Kidney (tissue), 14 donors: ENCODE measurements around the gene OXNAD1. TPM values are rescaled to one million over a fixed set of nuclear protein-coding genes. Genes with fewer than 3 reads are reported as not detected.

Source experiments
- DNase-seq, 5 donors: peaks; one replicate each; pipeline ENCODE4 v3.0.0-alpha.2; 2013 to 2020
- FAIRE-seq: peaks from 2 replicates; lab custom pipeline; 2012; peaks lifted over from hg19 to GRCh38; lab: Jason Lieb, UNC
- H3K27ac ChIP-seq, 2 donors: one replicate each; pipeline ENCODE4 v1.7.0; 2013; ENCODE audit warnings: low read depth in 2 of 2, low read length in 2 of 2, inconsistent platforms in 1 of 2
- H3K27me3 ChIP-seq: one replicate; pipeline ENCODE4 v1.7.1; 2013; ENCODE audit warnings: low read length, inconsistent platforms; ENCODE audit not compliant: control insufficient read depth, insufficient read depth
- H3K36me3 ChIP-seq, 3 donors: one replicate each; pipeline versions ENCODE4 v1.7.0 to v1.7.1; 2013; ENCODE audit warnings: low read length in 3 of 3, control low read depth in 1 of 3, inconsistent platforms in 1 of 3; ENCODE audit not compliant: insufficient read depth in 3 of 3, control insufficient read depth in 2 of 3
- H3K4me1 ChIP-seq, 3 donors: one replicate each; pipeline versions ENCODE4 v1.7.0 to v1.7.1; 2013; ENCODE audit warnings: low read length in 3 of 3, inconsistent platforms in 1 of 3, low read depth in 1 of 3; ENCODE audit not compliant: control insufficient read depth in 2 of 3, insufficient read depth in 2 of 3
- H3K4me3 ChIP-seq, 3 donors: one replicate each; pipeline versions ENCODE4 v1.7.0 to v1.8.1; 2013; ENCODE audit warnings: low read length in 3 of 3, control low read depth in 1 of 3, inconsistent platforms in 1 of 3
- H3K9ac ChIP-seq, 3 donors: one replicate each; pipeline versions ENCODE4 v1.7.0 to v1.7.1; 2013; ENCODE audit warnings: low read length in 3 of 3, control low read depth in 1 of 3, inconsistent platforms in 1 of 3
- H3K9me3 ChIP-seq, 3 donors: one replicate each; pipeline versions ENCODE4 v1.7.0 to v1.7.1; 2013; ENCODE audit warnings: low read length in 3 of 3, control low read depth in 1 of 3, inconsistent platforms in 1 of 3; ENCODE audit not compliant: control insufficient read depth in 2 of 3, insufficient read depth in 1 of 3
- intact Hi-C: fragments of 100-400 bp; cut with DNase I; formaldehyde crosslinking; loops from one replicate; pipeline ENCODE4 v1.11.1; 2022
- polyA plus RNA-seq: library from polyadenylated mRNA; stranded (reverse); fragments of 350-450 nt; fragmentation: Illumina TruSeq; extraction: RNeasy Lipid Tissue Mini Kit (QIAGEN cat#74804); gene quantifications from one replicate; pipeline ENCODE4 v1.2.3, GENCODE V29; 2014; ENCODE audit warnings: low read depth, low replicate concordance; ENCODE audit not compliant: insufficient read depth
- total RNA-seq: library from RNA; stranded (reverse); fragmentation: NEBNext Ultra II Directional; extraction: Animal tissue kit (Norgen Biotek cat#: 25700); gene quantifications from one replicate; pipeline ENCODE4 v1.2.1, GENCODE V29; 2021
- TF ChIP-seq, protein P1 (sequence below): IDR thresholded peaks from 3 replicates; pipeline ENCODE4 v1.5.1; 2012; ENCODE audit warnings: mild to moderate bottlenecking, moderate library complexity, borderline replicate concordance; ENCODE audit not compliant: insufficient read depth; ENCODE audit errors: extremely low read depth
- donor health status: control.
- donor health status: control.
- donor health status: control.
- donor health status: control.
- donor health status: control.
- donor health status: DM: yes; HTN: yes; CAD: no.
- donor health status: Normal renal cell carcinoma (clear cell type).

The OXNAD1 gene
- total and polyA plus RNA-seq, 2 donors from 2014 or later = 12.7 to 17.3 TPM

DNA sequence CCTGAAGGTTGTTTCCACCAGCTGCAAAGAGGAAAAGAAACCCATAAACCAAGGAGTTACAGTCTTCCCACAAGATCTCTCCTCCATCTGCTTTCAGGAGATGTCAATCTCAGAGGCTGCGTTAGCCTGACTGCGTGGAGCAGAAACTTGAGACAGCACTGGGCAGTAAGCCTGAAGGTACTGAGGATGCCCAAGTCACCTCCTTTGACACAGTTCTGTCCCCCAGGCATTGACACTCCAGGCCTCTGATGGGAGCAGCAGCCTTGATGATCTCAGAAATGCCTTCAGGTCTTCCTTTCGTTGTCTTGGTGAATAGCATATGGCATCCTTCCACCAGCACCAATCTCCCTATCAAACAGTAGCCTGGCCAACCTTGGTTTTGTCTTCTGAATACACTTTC, 89.3 kb downstream of the OXNAD1 start:
- intact Hi-C loops = no loop called here
- FAIRE-seq (no peak), DNase-seq (no peak)
- H3K27me3 ChIP-seq = no peaks in the 10 kb centered on the region
- TF ChIP-seq, protein P1, sequence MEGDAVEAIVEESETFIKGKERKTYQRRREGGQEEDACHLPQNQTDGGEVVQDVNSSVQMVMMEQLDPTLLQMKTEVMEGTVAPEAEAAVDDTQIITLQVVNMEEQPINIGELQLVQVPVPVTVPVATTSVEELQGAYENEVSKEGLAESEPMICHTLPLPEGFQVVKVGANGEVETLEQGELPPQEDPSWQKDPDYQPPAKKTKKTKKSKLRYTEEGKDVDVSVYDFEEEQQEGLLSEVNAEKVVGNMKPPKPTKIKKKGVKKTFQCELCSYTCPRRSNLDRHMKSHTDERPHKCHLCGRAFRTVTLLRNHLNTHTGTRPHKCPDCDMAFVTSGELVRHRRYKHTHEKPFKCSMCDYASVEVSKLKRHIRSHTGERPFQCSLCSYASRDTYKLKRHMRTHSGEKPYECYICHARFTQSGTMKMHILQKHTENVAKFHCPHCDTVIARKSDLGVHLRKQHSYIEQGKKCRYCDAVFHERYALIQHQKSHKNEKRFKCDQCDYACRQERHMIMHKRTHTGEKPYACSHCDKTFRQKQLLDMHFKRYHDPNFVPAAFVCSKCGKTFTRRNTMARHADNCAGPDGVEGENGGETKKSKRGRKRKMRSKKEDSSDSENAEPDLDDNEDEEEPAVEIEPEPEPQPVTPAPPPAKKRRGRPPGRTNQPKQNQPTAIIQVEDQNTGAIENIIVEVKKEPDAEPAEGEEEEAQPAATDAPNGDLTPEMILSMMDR = no peak
- H3K4me3 ChIP-seq = no peak overlapping the region
- peaks cover 0 to 5% (median 4%) of the 10 kb centered on the region in 3 donors for H3K36me3 ChIP-seq
- H3K4me1 ChIP-seq = no peaks in the 10 kb centered on the region
- H3K9me3 ChIP-seq = no peaks in the 10 kb centered on the region
- H3K9ac ChIP-seq = no peak overlapping the region
- no peak overlapping the region for H3K27ac ChIP-seq

Other genes starting within 250 kb of the OXNAD1 start
- gene GALNT15, start 90.5 kb upstream of the OXNAD1 start, total RNA-seq = 39.9 TPM
- gene GALNT15, start 90.5 kb upstream of the OXNAD1 start, polyA plus RNA-seq = 5.5 TPM
- 19.3 TPM for gene DPH3, start 269 bp upstream of the OXNAD1 start, total RNA-seq
- gene DPH3, start 269 bp upstream of the OXNAD1 start, polyA plus RNA-seq = 16.3 TPM
- gene RFTN1, start 248.5 kb downstream of the OXNAD1 start, total RNA-seq = 34.1 TPM
- gene RFTN1, start 248.5 kb downstream of the OXNAD1 start, polyA plus RNA-seq = 15.3 TPM